BE2C (cell line): Measurements from ENCODE around the gene HRH1.
"Not testable (repeated sequence)": the region's sequence is repeated elsewhere in the genome, so short reads cannot be mapped to it uniquely, and the experiment has no call there.

Experiments used
- DNase-seq: peaks from one replicate; pipeline ENCODE4 v3.0.0-alpha.2; 2020
- H3K27me3 ChIP-seq: fragments of 250-450 bp; sonication (Bioruptor Pico); 2 replicates; pipeline ENCODE4 v1.5.1; 2020; ENCODE audit warnings: mild to moderate bottlenecking
- H3K36me3 ChIP-seq: fragments of 250-450 bp; sonication (Bioruptor Pico); 2 replicates; pipeline ENCODE4 v1.5.1; 2020; ENCODE audit warnings: mild to moderate bottlenecking
- H3K4me1 ChIP-seq: fragments of 250-450 bp; sonication (Bioruptor Pico); 2 replicates; pipeline ENCODE4 v1.5.1; 2020
- H3K4me3 ChIP-seq: 2 replicates; pipeline ENCODE4 v1.5.1; 2011; ENCODE audit warnings: low read depth, low read length
- H3K9me3 ChIP-seq: fragments of 250-450 bp; sonication (Bioruptor Pico); 2 replicates; pipeline ENCODE4 v1.5.1; 2020
- TF ChIP-seq, protein P1 (sequence below): IDR thresholded peaks from 2 replicates; pipeline ENCODE4 v1.5.1; 2012; ENCODE audit warnings: mild to moderate bottlenecking, low read depth, low read length

Gene HRH1

GRCh38 chr3:11201251-11202019 lies 47.1 kb downstream of the HRH1 start:
- TF ChIP-seq, protein P1, sequence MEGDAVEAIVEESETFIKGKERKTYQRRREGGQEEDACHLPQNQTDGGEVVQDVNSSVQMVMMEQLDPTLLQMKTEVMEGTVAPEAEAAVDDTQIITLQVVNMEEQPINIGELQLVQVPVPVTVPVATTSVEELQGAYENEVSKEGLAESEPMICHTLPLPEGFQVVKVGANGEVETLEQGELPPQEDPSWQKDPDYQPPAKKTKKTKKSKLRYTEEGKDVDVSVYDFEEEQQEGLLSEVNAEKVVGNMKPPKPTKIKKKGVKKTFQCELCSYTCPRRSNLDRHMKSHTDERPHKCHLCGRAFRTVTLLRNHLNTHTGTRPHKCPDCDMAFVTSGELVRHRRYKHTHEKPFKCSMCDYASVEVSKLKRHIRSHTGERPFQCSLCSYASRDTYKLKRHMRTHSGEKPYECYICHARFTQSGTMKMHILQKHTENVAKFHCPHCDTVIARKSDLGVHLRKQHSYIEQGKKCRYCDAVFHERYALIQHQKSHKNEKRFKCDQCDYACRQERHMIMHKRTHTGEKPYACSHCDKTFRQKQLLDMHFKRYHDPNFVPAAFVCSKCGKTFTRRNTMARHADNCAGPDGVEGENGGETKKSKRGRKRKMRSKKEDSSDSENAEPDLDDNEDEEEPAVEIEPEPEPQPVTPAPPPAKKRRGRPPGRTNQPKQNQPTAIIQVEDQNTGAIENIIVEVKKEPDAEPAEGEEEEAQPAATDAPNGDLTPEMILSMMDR = no peak

DNA sequence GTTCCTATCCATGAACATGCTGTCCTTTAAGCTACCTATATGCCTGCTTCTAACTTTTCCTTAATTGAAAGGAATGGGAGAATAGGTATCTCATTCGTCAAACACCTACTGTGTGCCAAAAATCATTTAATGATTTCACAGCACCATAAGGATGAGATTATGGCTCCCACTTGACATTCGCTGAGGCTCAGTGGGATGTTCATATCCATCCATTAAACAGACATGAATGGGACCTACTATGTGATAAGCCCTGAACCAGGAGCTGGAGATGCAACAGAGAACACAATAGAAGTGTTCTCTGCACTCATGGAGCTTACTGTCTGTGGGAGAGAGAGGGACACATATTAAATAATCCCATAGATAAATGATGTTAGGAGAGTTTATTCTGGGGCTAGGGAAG lies 49.7 kb downstream of the HRH1 start:
- Histone ChIP-seq H3K9me3 (no peaks in the 10 kb centered on the region), H3K36me3 (no peaks in the 10 kb centered on the region), H3K27me3 (no peaks in the 10 kb centered on the region), H3K4me1 (no peaks in the 10 kb centered on the region), H3K4me3 (no peak overlapping the region)
- TF ChIP-seq, protein P1 = no peak
- no peak for DNase-seq

More at GRCh38 chr3:11201251-11202019, 47.1 kb downstream of the HRH1 start:
- Histone ChIP-seq H3K9me3 (no peaks in the 10 kb centered on the region), H3K27me3 (no peaks in the 10 kb centered on the region), H3K4me3 (no peak overlapping the region), H3K4me1 (no peaks in the 10 kb centered on the region), H3K36me3 (no peaks in the 10 kb centered on the region)
- no peak for DNase-seq

DNA sequence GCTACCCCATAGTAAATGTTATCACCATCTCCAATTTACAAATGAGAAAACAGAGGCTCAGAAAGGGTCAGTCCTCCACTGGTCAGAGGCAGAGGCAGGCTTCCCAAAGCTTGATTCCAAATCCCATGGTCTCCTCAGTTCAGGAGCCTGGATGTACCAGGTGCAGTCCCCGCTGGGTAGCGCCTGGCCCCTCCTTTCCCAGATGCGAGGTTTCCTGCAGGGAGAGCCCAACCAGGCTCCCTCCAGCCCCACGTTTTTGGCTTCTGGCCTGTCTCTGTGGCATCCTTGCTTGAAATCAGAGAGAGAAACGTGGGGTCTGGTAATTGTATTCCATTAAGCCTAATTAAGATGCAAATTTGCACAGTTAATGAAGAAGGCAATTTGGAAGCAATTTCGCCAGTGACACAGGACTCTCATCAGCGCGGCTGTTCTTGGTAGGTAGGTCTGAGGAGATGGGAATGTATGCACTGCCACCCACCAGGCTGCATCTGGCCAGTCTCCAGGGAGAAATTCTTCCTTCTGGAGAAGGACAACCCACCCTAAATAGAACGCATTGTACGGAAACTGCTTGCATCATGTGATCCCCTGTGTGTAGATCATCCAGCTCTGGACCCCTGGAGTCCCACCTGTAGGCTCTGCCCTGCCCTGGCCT lies 50.5 kb downstream of the HRH1 start:
- DNase-seq = no peak
- TF ChIP-seq, protein P1 = no peak
- Histone ChIP-seq H3K27me3 (no peaks in the 10 kb centered on the region), H3K4me1 (no peaks in the 10 kb centered on the region), H3K9me3 (no peaks in the 10 kb centered on the region), H3K36me3 (no peaks in the 10 kb centered on the region), H3K4me3 (no peak overlapping the region)

DNA sequence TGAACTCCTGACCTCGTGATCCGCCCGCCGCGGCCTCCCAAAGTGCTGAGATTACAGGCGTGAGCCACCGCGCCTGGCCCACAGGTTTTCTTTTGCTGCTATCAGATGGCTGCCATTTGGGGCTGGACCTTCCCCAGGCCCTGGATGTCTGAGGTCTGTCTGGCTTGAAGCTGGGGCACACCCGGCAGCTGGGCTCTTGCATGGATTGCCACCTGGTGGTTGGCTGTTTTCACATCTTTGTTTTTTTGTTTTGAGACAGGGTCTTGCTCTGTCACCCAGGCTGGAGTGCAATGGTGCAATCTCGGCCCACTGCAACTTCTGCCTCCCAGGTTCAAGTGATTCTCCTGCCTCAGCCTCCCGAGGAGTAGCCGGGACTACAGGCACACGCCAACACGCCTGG lies 51.6 kb downstream of the HRH1 start:
- H3K4me1 ChIP-seq, H3K4me3 ChIP-seq, H3K9me3 ChIP-seq, H3K27me3 ChIP-seq, H3K36me3 ChIP-seq: not testable (repeated sequence)
- TF ChIP-seq, protein P1 = 0 out of 2 replicates have a peak, but pooled peaks have one; percentile 13
- peak; percentile 26 for DNase-seq

GRCh38 chr3:11206316-11206715 lies 52.0 kb downstream of the HRH1 start:
- no peaks in the 10 kb centered on the region for H3K9me3 ChIP-seq
- no peaks in the 10 kb centered on the region for H3K36me3 ChIP-seq
- no peak for DNase-seq
- H3K27me3 ChIP-seq = no peaks in the 10 kb centered on the region
- H3K4me1 ChIP-seq = no peaks in the 10 kb centered on the region
- TF ChIP-seq, protein P1 = no peak
- no peak overlapping the region for H3K4me3 ChIP-seq

- Histone ChIP-seq H3K4me1 (no peaks in the 10 kb centered on the region), H3K27me3 (no peaks in the 10 kb centered on the region), H3K4me3 (no peak overlapping the region), H3K9me3 (no peaks in the 10 kb centered on the region), H3K36me3 (no peaks in the 10 kb centered on the region)
- no peak for DNase-seq
- TF ChIP-seq, protein P1 = no peak
Measured at GRCh38 chr3:11206953-11207352, 52.7 kb downstream of the HRH1 start.
